HUDEP-2 (cell line): ENCODE results near the gene WTAP.

Source experiments
- DNase-seq, 76 experiments: peaks; one replicate each; lab custom pipeline; 2025; ENCODE audit not compliant: unreplicated experiment in 76 of 76; lab: John Stamatoyannopoulos, UW

WTAP gene

GRCh38 chr6:159800141-159800865 lies 73.0 kb downstream of the WTAP start, which contains the start of gene PNLDC1:
PNLDC1 (plus strand) TSS chr6:159800276; CDS start chr6:159800308, 32 bp downstream.
- DNase-seq = no peak

GRCh38 chr6:159801935-159802334 lies 74.6 kb downstream of the WTAP start:
- DNase-seq = no peak

- no peak for DNase-seq
Observed at GRCh38 chr6:159804504-159804903, 77.2 kb downstream of the WTAP start.

- DNase-seq = no peak
Observed at GRCh38 chr6:159805440-159806020, 78.2 kb downstream of the WTAP start.
